ENCODE measurements around the gene SAE1. TPM values are rescaled to one million over a fixed set of nuclear protein-coding genes. Genes with fewer than 3 reads are reported as not detected.
A peak's percentile ranks its signal among the peaks of the same experiment; 100 is the strongest.

The SAE1 gene
- total RNA-seq, 1 donor from 2014 or later = 140 TPM

- peak overlapping the region; percentile 94 for H3K4me3 ChIP-seq (ENCODE audit: low read depth, low read length)
- no peak for DNase-seq (ENCODE audit: low read depth)
- TF ChIP-seq, protein P1, sequence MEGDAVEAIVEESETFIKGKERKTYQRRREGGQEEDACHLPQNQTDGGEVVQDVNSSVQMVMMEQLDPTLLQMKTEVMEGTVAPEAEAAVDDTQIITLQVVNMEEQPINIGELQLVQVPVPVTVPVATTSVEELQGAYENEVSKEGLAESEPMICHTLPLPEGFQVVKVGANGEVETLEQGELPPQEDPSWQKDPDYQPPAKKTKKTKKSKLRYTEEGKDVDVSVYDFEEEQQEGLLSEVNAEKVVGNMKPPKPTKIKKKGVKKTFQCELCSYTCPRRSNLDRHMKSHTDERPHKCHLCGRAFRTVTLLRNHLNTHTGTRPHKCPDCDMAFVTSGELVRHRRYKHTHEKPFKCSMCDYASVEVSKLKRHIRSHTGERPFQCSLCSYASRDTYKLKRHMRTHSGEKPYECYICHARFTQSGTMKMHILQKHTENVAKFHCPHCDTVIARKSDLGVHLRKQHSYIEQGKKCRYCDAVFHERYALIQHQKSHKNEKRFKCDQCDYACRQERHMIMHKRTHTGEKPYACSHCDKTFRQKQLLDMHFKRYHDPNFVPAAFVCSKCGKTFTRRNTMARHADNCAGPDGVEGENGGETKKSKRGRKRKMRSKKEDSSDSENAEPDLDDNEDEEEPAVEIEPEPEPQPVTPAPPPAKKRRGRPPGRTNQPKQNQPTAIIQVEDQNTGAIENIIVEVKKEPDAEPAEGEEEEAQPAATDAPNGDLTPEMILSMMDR (conservative IDR thresholded peaks at IDR 0.05; ENCODE audit: low read depth, low read length) = no peak
Measured at GRCh38 chr19:47225746-47226425, 95.3 kb downstream of the SAE1 start.

DNA sequence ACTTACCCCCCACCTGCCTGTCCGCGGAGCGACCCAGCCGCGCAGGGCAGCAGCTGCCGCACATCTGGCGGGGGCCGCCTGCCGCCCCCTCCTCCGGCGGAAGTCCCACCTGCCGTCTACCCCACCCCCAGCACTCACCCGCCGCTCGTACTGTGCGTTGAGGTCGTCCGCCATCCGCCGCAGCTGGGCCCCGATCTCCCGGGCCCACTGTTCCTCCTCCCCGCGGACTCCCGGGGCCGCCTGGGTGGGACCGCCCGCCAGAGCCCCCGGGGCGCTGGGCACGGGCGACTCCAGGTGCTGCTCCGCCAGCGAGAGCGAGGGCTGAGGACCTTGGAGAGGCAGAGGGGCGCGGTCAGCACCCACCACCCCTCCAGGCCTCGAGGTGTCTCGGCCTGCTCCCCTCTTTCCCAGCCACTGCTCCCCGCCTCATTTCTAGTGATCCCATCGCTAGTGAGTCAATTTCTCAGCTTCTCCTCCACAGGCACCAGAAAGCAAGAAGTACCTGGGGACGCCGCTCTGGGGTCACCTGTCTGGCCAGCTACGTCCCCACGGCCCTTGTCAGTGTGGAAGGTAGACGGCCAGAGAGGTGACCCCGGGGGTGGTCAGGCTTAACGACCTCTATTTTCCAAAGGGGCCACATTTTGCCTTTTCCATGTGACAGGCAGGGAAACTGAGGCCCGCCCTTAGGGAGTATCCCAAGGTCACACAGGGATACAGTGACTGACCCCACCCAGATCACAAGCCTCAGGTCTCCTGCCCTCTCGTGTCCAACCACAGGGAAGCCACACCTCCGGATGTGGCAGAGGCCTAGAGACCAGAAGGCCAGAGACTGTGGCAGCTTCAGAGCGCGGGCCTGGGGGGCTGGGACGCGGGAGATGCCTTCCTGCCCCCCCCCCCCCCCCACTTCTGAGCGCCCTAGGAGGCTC, 96.1 kb downstream of the SAE1 start:
- no peak for DNase-seq (ENCODE audit: low read depth)
- TF ChIP-seq, protein P1 (conservative IDR thresholded peaks at IDR 0.05; ENCODE audit: low read depth, low read length) = no peak

DNA sequence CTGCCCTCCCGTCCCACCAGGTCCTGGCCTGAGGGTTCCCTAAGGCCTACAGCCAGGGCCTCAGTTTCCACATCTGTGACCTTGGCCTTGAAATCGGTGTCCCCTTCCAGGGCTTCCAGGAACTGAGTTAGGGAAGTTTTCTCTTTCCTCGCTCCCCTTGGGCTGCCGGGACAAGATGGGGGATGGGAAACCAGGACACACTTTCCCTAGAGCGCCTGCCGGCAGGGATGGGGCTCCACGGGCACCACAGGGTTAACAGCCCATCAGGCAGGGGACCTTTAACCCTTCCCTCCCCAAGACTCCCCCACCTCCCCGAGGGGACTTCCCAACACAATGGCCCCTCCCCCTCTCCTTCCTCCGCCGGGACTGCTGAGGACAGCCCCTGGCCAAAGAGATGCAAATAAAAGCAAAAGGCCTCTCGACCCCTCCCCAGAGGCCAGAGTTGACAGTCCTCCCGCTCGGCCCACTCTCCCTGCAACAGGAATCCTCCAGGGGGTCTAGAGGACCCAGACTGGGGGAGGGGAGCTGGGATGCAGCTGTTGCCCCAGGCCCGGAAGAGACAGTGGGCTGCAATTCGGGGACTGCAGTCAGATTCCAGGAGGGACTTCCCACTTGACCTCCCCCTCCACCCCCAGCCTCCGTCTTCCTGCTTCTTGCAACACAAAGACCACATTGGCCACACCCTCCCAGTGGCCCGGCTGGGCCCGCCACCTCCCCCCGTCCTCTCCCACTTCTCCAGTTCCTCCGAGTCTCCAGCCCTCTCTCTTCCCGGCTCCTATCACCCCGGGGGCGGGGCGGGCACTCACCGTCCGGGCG, 96.9 kb downstream of the SAE1 start:
- H3K4me3 ChIP-seq (ENCODE audit: low read depth, low read length) = peak overlapping the region; percentile 94
- TF ChIP-seq, protein P1 (conservative IDR thresholded peaks at IDR 0.05; ENCODE audit: low read depth, low read length) = no peak
- no peak for DNase-seq (ENCODE audit: low read depth)

More for the DNA sequence above, 96.1 kb downstream of the SAE1 start:
- peak overlapping the region; percentile 94 for H3K4me3 ChIP-seq (ENCODE audit: low read depth, low read length)

- TF ChIP-seq, protein P1 (conservative IDR thresholded peaks at IDR 0.05; ENCODE audit: low read depth, low read length) = no peak
- no peak for DNase-seq (ENCODE audit: low read depth)
- H3K4me3 ChIP-seq (ENCODE audit: low read depth, low read length) = peak overlapping the region; percentile 94
Measured at GRCh38 chr19:47228168-47228936, 97.7 kb downstream of the SAE1 start.

GRCh38 chr19:47228937-47229675, 98.5 kb downstream of the SAE1 start:
- H3K4me3 ChIP-seq (ENCODE audit: low read depth, low read length) = peak overlapping the region; percentile 94
- no peak for DNase-seq (ENCODE audit: low read depth)
- TF ChIP-seq, protein P1 (conservative IDR thresholded peaks at IDR 0.05; ENCODE audit: low read depth, low read length) = no peak
